HepG2 (cell line): Measurements from ENCODE around the gene PDSS2. TPM values are rescaled to one million over a fixed set of nuclear protein-coding genes. Genes with fewer than 3 reads are reported as not detected.

Experiments
- ATAC-seq: fragments of 200-7000 bp; cut with Tn5 transposase; 3 replicates; pipeline ENCODE4 v1.9.1; 2020; ENCODE audit warnings: mild to moderate bottlenecking, moderate library complexity
- BruUV-seq: library from RNA; stranded (reverse); fragments of 400-500 nt; replicated peaks from 2 replicates; lab custom pipeline; 2021; lab: Mats Ljungman, UMichigan
- CTCF ChIA-PET: fragments of 300-600 bp; formaldehyde crosslinking; extraction: SDS; loops from one replicate; lab custom pipeline; 2021; ENCODE audit warnings: low total read pairs, inconsistent platforms, low intra/inter-chr PET ratio; lab: Yijun Ruan, JAX
- POLR2A ChIA-PET: fragments of 350-600 bp; sonication (Branson Sonifier 250); formaldehyde crosslinking; loops from one replicate; lab custom pipeline; 2020; ENCODE audit warnings: antibody characterized with exemption, inconsistent platforms; lab: Yijun Ruan, JAX
- DNase-seq: peaks from one replicate; pipeline ENCODE4 v3.0.0-alpha.2; 2015; ENCODE audit warnings: low spot score
- FAIRE-seq: peaks from 3 replicates; lab custom pipeline; 2011; peaks lifted over from hg19 to GRCh38; lab: Jason Lieb, UNC
- H2AFZ ChIP-seq: one replicate; pipeline ENCODE4 v1.6.1; 2011; ENCODE audit warnings: low read length, inconsistent platforms
- H3K27ac ChIP-seq: fragments of 300-600 bp; 3 replicates; pipeline ENCODE4 v1.8.0; 2011; ENCODE audit warnings: mixed run types, mild to moderate bottlenecking, mixed read lengths, low read length, inconsistent platforms; ENCODE audit not compliant: insufficient read depth; ENCODE audit errors: extremely low read length
- H3K27me3 ChIP-seq, 2 experiments: fragments of 200-600 bp in 1 of 2; 2 replicates in 1 of 2; 3 replicates in 1 of 2; pipeline versions ENCODE4 v1.6.0 to v1.8.0; 2011; ENCODE audit warnings: low read length in 2 of 2, mild to moderate bottlenecking in 2 of 2, moderate library complexity in 2 of 2, inconsistent platforms in 1 of 2; ENCODE audit not compliant: insufficient read depth in 2 of 2, control insufficient read depth in 1 of 2
- H3K36me3 ChIP-seq, 2 experiments: fragments of 200-600 bp in 1 of 2; replicated peaks in 1 of 2; 2 replicates in 1 of 2; 3 replicates in 1 of 2; pipeline versions ENCODE4 v1.5.1 to v1.8.0; 2011; ENCODE audit warnings: low read length in 2 of 2, inconsistent platforms in 1 of 2; ENCODE audit not compliant: insufficient read depth in 2 of 2, control insufficient read depth in 1 of 2
- H3K4me1 ChIP-seq: 2 replicates; pipeline ENCODE4 v1.5.1; 2012; ENCODE audit warnings: low read length, inconsistent platforms; ENCODE audit not compliant: insufficient read depth
- H3K4me2 ChIP-seq: 2 replicates; pipeline ENCODE4 v1.6.0; 2011; ENCODE audit warnings: low read depth, low read length, inconsistent platforms
- H3K4me3 ChIP-seq, 3 experiments: fragments of 200-600 bp in 1 of 3; sonication (generic), shearing (Covaris generic) in 1 of 3; replicated peaks in 1 of 3; 2 replicates each; pipeline ENCODE4 v1.5.1; 2011 to 2016; ENCODE audit warnings: low read length in 3 of 3, inconsistent platforms in 2 of 3, low read depth in 2 of 3, mild to moderate bottlenecking in 2 of 3, control low read depth in 1 of 3, mixed read lengths in 1 of 3; ENCODE audit not compliant: insufficient read depth in 1 of 3
- H3K79me2 ChIP-seq: one replicate; pipeline ENCODE4 v1.6.1; 2011; ENCODE audit warnings: low read length, inconsistent platforms; ENCODE audit not compliant: insufficient read depth
- H3K9ac ChIP-seq: 2 replicates; pipeline ENCODE4 v1.6.0; 2011; ENCODE audit warnings: mild to moderate bottlenecking, low read depth, low read length, inconsistent platforms; ENCODE audit not compliant: insufficient read depth
- H3K9me3 ChIP-seq: 2 replicates; pipeline ENCODE4 v1.5.1; 2012; ENCODE audit warnings: mild to moderate bottlenecking, low read length
- H4K20me1 ChIP-seq: 2 replicates; pipeline ENCODE4 v1.6.0; 2011; ENCODE audit warnings: inconsistent platforms, mild to moderate bottlenecking, low read length, moderate library complexity; ENCODE audit not compliant: insufficient read depth
- ARID2 ChIP-seq: sonication (generic); formaldehyde crosslinking; IDR thresholded peaks from 2 replicates; pipeline ENCODE4 v1.8.1; 2022; ENCODE audit warnings: mild to moderate bottlenecking, missing genetic modification reagents, borderline replicate concordance
- ARNT2 ChIP-seq: sonication (generic); formaldehyde crosslinking; IDR thresholded peaks from 2 replicates; pipeline ENCODE4 v1.8.0; 2022; ENCODE audit warnings: mild to moderate bottlenecking, low read depth, missing genetic modification reagents, moderate library complexity
- BCL6 ChIP-seq: IDR thresholded peaks from 2 replicates; pipeline ENCODE4 v1.6.1; 2016; ENCODE audit warnings: missing genetic modification reagents, missing compliant biosample characterization
- CC2D1A ChIP-seq: sonication (generic); formaldehyde crosslinking; IDR thresholded peaks from 2 replicates; pipeline ENCODE4 v1.8.1; 2023; ENCODE audit warnings: mild to moderate bottlenecking, missing genetic modification reagents
- CCDC6 ChIP-seq: sonication (generic); formaldehyde crosslinking; IDR thresholded peaks from 2 replicates; pipeline ENCODE4 v1.8.1; 2022; ENCODE audit warnings: mild to moderate bottlenecking, missing genetic modification reagents, moderate library complexity
- KAT7 ChIP-seq: IDR thresholded peaks from 2 replicates; pipeline ENCODE4 v1.6.1; 2018; ENCODE audit warnings: borderline replicate concordance, missing compliant biosample characterization
- RBFOX2 ChIP-seq: fragments of 200-400 bp; formaldehyde crosslinking; IDR thresholded peaks from 2 replicates; pipeline ENCODE4 v1.6.1; 2017; ENCODE audit warnings: low read depth, mild to moderate bottlenecking, low read length
- REPIN1 ChIP-seq: sonication (generic); formaldehyde crosslinking; IDR thresholded peaks from 2 replicates; pipeline ENCODE4 v1.8.0; 2022; ENCODE audit warnings: missing genetic modification reagents, low read depth, mild to moderate bottlenecking, borderline replicate concordance
- SALL1 ChIP-seq: sonication (generic); formaldehyde crosslinking; IDR thresholded peaks from 2 replicates; pipeline ENCODE4 v1.8.0; 2022; ENCODE audit warnings: mild to moderate bottlenecking, missing genetic modification reagents
- SAP130 ChIP-seq: IDR thresholded peaks from 2 replicates; pipeline ENCODE4 v1.6.1; 2016; ENCODE audit warnings: low read depth
- SOX6 ChIP-seq, 2 experiments: fragments of 450-650 bp in 1 of 2; sonication (generic) in 1 of 2; formaldehyde crosslinking in 1 of 2; IDR thresholded peaks; 2 replicates each; pipeline versions ENCODE4 v1.4.0 to v1.6.1; 2017 to 2020; ENCODE audit warnings: antibody characterized with exemption in 1 of 2, mild to moderate bottlenecking in 1 of 2, missing genetic modification reagents in 1 of 2
- SRSF1 ChIP-seq: fragments of 200-400 bp; formaldehyde crosslinking; optimal IDR thresholded peaks from 2 replicates; pipeline ENCODE3; 2017; ENCODE audit warnings: mild to moderate bottlenecking, low read depth, low read length, moderate library complexity
- ZFX ChIP-seq: sonication (generic); formaldehyde crosslinking; IDR thresholded peaks from 2 replicates; pipeline ENCODE4 v1.4.0; 2020; ENCODE audit warnings: mild to moderate bottlenecking, low read depth, missing genetic modification reagents, moderate library complexity
- ZNF598 ChIP-seq: sonication (generic); formaldehyde crosslinking; IDR thresholded peaks from 2 replicates; pipeline ENCODE4 v1.5.1; 2020; ENCODE audit warnings: mild to moderate bottlenecking, missing genetic modification reagents, borderline replicate concordance
- WGBS: methylation state at CpG from one replicate; pipeline ENCODE4 v1.1.6; 2017; ENCODE audit warnings: low lambda C conversion rate; 5-methylcytosine and 5-hydroxymethylcytosine counted together
- in situ Hi-C: cut with HindIII; loops from 2 replicates; pipeline ENCODE4 v1.10.0; 2017; ENCODE audit warnings: low pct_unique_long_range_greater_than_20kb; ENCODE audit not compliant: extremely low pct_ligation_motif_present
- intact Hi-C: fragments of 100-400 bp; cut with micrococcal nuclease; formaldehyde crosslinking; loops from one replicate; pipeline ENCODE4 v1.10.0; 2022; ENCODE audit not compliant: unreplicated experiment
- polyA plus RNA-seq, 8 experiments: library from polyadenylated mRNA; depleted of rRNA in 3 of 8; stranded (reverse) in 7 of 8; unstranded in 1 of 8; fragments of >200 nt; fragmentation: Illumina TruSeq in 4 of 8; extraction: Trizol in 4 of 8; gene quantifications; 2 replicates each; pipeline versions ENCODE4 v1.2.1 to v1.2.3, GENCODE V29; 2011 to 2016; ENCODE audit warnings: low read depth in 4 of 8, missing spikeins in 1 of 8, mixed read lengths in 1 of 8; ENCODE audit not compliant: insufficient read depth in 1 of 8
- total RNA-seq, 5 experiments: library from RNA; depleted of rRNA; stranded (reverse); fragments of >200 nt; fragmentation: Illumina TruSeq; extraction: Trizol; gene quantifications; 2 replicates each; pipeline ENCODE4 v1.2.3, GENCODE V29; 2016; ENCODE audit warnings: low read depth in 1 of 5
- TF ChIP-seq, protein P1 (sequence below): sonication (generic); formaldehyde crosslinking; IDR thresholded peaks from 2 replicates; pipeline ENCODE4 v1.5.1; 2020; ENCODE audit warnings: mild to moderate bottlenecking, missing genetic modification reagents, moderate library complexity
- TF ChIP-seq, protein P2 (sequence below): sonication (generic); formaldehyde crosslinking; IDR thresholded peaks from 2 replicates; pipeline ENCODE4 v1.5.0; 2020; ENCODE audit warnings: mild to moderate bottlenecking, missing genetic modification reagents, moderate library complexity
- TF ChIP-seq, protein P3 (sequence below): sonication (generic); formaldehyde crosslinking; IDR thresholded peaks from 2 replicates; pipeline ENCODE4 v1.4.0; 2020; ENCODE audit warnings: missing genetic modification reagents, mild to moderate bottlenecking, borderline replicate concordance

PDSS2 gene
- total and polyA plus RNA-seq, 2 of the 13 experiments (the other 11 are each of a cell fraction or from before 2014, with no cell fraction given): 16.2 to 17.0 TPM

DNA sequence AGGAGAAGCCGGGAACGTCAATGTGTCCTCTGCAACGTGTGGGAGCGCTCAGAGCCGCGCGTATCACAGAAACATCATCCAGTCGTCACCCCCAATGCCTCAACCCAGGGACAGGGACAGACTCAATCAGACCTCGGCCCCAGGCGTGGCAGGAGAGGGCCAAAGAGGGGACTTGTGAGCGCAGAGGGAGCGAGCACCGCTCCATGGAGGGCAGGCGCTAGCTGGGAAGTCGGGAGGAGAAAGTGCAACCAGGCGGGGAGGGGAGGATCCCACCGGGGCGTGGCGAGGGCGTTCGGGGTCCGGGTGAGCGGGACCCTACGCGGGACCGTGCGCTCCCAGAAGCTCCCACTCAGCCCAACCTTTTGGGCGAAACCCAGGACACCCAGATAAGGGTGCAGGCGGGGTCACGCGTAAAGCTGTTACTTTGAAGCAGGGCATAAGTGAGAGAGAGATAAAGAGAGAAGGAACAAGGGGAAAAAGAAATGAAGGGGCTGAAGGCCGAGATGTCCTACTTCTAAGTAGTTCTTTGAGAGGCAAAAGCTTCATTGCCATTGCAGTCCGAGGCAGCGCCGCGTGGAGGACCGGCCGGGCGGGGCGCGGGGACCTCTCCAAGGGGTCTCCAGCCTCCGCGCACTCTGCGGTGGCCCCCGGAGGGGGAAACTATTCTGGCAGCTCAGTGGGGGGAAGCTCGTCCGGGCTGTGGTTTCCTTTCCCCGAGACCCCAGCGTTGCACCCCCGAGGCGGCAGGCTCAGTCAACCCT lies 29.7 kb upstream of the PDSS2 start:
- H4K20me1 ChIP-seq: no peaks in the 10 kb centered on the region
- peaks cover 27% of the 10 kb centered on the region for H3K4me1 ChIP-seq
- intact Hi-C loops (no loop called here), in situ Hi-C loops (no loop called here)
- peak overlapping the region; percentile 73 for H3K27ac ChIP-seq
- no peaks in the 10 kb centered on the region for H3K36me3 ChIP-seq
- H3K9ac ChIP-seq: peak overlapping the region; percentile 80
- no peaks in the 10 kb centered on the region for H3K9me3 ChIP-seq
- no TSS peak for BruUV-seq
- no peak overlapping the region for H2AFZ ChIP-seq
- peak overlapping the region; percentile 94 to 98 (median 96) for H3K4me3 ChIP-seq
- ChIA-PET CTCF (no interaction called here), POLR2A (interaction anchor here (1.0 to 4.0 kb wide), 4 partner anchors 30 to 373 kb away, joined by 4 to 24 read pairs (median 8); partner anchors contain the start of genes BEND3 and PDSS2)
- DNase-seq (peak; percentile 44), ATAC-seq (peak; percentile 66), FAIRE-seq (no peak)
- peak overlapping the region; percentile 97 for H3K4me2 ChIP-seq
- H3K27me3 ChIP-seq: no peaks in the 10 kb centered on the region; a peak in 2 of 5 replicates
- 3% methylated on average over 32 of the region's 51 CpGs for WGBS
- H3K79me2 ChIP-seq: peaks cover 31% of the 10 kb centered on the region
- 0 out of 2 replicates have a peak, but pooled peaks have one; percentile 16 for TF ChIP-seq ARID2
- peak; percentile 71 for TF ChIP-seq SALL1
- peak; percentile 26 for TF ChIP-seq SRSF1
- TF ChIP-seq, protein P1, sequence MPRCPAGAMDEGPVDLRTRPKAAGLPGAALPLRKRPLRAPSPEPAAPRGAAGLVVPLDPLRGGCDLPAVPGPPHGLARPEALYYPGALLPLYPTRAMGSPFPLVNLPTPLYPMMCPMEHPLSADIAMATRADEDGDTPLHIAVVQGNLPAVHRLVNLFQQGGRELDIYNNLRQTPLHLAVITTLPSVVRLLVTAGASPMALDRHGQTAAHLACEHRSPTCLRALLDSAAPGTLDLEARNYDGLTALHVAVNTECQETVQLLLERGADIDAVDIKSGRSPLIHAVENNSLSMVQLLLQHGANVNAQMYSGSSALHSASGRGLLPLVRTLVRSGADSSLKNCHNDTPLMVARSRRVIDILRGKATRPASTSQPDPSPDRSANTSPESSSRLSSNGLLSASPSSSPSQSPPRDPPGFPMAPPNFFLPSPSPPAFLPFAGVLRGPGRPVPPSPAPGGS (CRISPR knock-in tag): 0 out of 2 replicates have a peak, but pooled peaks have one; percentile 30
- peak; percentile 69 for TF ChIP-seq SAP130 (CRISPR knock-in tag)
- no peak for TF ChIP-seq CC2D1A
- TF ChIP-seq RBFOX2: peak; percentile 26; the same call in 1 of the 2 replicates
- 0 out of 2 replicates have a peak, but pooled peaks have one; percentile 30 for TF ChIP-seq KAT7 (CRISPR knock-in tag)
- TF ChIP-seq ZFX: peak; percentile 39; the same call in 1 of the 2 replicates
- peak; percentile 57; the same call in 1 of the 2 replicates for TF ChIP-seq ARNT2 (CRISPR knock-in tag)
- TF ChIP-seq REPIN1 (CRISPR knock-in tag): peak; percentile 77
- peak; percentile 72; the same call in 1 of the 2 replicates for TF ChIP-seq CCDC6 (CRISPR knock-in tag)
- TF ChIP-seq, protein P2, sequence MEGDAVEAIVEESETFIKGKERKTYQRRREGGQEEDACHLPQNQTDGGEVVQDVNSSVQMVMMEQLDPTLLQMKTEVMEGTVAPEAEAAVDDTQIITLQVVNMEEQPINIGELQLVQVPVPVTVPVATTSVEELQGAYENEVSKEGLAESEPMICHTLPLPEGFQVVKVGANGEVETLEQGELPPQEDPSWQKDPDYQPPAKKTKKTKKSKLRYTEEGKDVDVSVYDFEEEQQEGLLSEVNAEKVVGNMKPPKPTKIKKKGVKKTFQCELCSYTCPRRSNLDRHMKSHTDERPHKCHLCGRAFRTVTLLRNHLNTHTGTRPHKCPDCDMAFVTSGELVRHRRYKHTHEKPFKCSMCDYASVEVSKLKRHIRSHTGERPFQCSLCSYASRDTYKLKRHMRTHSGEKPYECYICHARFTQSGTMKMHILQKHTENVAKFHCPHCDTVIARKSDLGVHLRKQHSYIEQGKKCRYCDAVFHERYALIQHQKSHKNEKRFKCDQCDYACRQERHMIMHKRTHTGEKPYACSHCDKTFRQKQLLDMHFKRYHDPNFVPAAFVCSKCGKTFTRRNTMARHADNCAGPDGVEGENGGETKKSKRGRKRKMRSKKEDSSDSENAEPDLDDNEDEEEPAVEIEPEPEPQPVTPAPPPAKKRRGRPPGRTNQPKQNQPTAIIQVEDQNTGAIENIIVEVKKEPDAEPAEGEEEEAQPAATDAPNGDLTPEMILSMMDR: peak; percentile 40
- no peak for TF ChIP-seq BCL6 (CRISPR knock-in tag)
- no peak for TF ChIP-seq SOX6 (IDR thresholded peaks at IDR 0.05)
- peak; percentile 64 for TF ChIP-seq SOX6 (CRISPR knock-in tag; IDR thresholded peaks at IDR 0.05)
- peak; percentile 48; the same call in 1 of the 2 replicates for TF ChIP-seq ZNF598
- TF ChIP-seq, protein P3, sequence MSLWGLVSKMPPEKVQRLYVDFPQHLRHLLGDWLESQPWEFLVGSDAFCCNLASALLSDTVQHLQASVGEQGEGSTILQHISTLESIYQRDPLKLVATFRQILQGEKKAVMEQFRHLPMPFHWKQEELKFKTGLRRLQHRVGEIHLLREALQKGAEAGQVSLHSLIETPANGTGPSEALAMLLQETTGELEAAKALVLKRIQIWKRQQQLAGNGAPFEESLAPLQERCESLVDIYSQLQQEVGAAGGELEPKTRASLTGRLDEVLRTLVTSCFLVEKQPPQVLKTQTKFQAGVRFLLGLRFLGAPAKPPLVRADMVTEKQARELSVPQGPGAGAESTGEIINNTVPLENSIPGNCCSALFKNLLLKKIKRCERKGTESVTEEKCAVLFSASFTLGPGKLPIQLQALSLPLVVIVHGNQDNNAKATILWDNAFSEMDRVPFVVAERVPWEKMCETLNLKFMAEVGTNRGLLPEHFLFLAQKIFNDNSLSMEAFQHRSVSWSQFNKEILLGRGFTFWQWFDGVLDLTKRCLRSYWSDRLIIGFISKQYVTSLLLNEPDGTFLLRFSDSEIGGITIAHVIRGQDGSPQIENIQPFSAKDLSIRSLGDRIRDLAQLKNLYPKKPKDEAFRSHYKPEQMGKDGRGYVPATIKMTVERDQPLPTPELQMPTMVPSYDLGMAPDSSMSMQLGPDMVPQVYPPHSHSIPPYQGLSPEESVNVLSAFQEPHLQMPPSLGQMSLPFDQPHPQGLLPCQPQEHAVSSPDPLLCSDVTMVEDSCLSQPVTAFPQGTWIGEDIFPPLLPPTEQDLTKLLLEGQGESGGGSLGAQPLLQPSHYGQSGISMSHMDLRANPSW (CRISPR knock-in tag): no peak
